Coronary artery (tissue), 2 donors: Measurements from ENCODE around the gene TMTC1.

Experiments
- DNase-seq: peaks from one replicate; pipeline ENCODE4 v3.0.0-alpha.2; 2017; ENCODE audit warnings: low spot score
- H3K27ac ChIP-seq, 2 donors: fragments of 200-600 bp; sonication (generic); one replicate each; pipeline ENCODE4 v1.5.1; 2016 to 2019
- H3K4me3 ChIP-seq: fragments of 200-600 bp; sonication (generic); 2 replicates; pipeline ENCODE4 v1.5.1; 2016; ENCODE audit warnings: mild to moderate bottlenecking, moderate library complexity
- CTCF ChIP-seq: fragments of 200-600 bp; sonication (generic); IDR thresholded peaks from one replicate; pipeline ENCODE4 v1.5.1; 2019; ENCODE audit warnings: antibody characterized with exemption

TMTC1 gene

GRCh38 chr12:29780084-29780483 is 3.7 kb downstream of the TMTC1 start:
- H3K4me3 ChIP-seq, result no peak overlapping the region
- DNase-seq, result no peak

DNA sequence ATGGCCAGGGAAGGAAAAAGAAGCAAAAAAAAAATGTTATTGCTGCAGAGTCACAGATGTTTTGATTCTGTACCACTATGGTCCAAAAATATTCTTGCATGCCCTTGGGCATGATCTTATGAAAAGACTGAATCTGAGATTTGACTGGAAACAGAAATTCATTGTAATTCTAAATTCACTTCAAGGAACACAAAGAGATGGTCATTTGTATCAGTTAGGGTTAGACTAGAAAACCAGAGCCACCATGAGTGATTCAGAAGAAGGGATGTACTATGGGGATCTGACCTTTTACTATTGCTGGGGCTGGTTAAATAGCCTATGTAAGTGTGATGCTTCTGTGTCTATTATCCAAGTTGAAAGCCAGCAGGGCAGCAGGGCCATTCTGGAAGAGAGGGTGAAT is 5.2 kb downstream of the TMTC1 start:
- no peak overlapping the region for H3K27ac ChIP-seq
- DNase-seq, result no peak
- no peak for TF ChIP-seq CTCF
- no peak overlapping the region for H3K4me3 ChIP-seq

More at GRCh38 chr12:29780084-29780483, 3.7 kb downstream of the TMTC1 start:
- no peak overlapping the region for H3K27ac ChIP-seq
- TF ChIP-seq CTCF, result no peak

- no peak overlapping the region for H3K27ac ChIP-seq
- no peak for DNase-seq
- no peak for TF ChIP-seq CTCF
- H3K4me3 ChIP-seq, result no peak overlapping the region
These were observed 10.7 kb downstream of the TMTC1 start for GRCh38 chr12:29773076-29773475.

GRCh38 chr12:29771786-29772185 is 12.0 kb downstream of the TMTC1 start:
- no peak for DNase-seq
- Histone ChIP-seq H3K27ac (no peak overlapping the region), H3K4me3 (no peak overlapping the region)
- no peak for TF ChIP-seq CTCF

- no peak for TF ChIP-seq CTCF
- no peak for DNase-seq
- Histone ChIP-seq H3K27ac (no peak overlapping the region), H3K4me3 (no peak overlapping the region)
These were observed 12.6 kb downstream of the TMTC1 start for GRCh38 chr12:29771165-29771564.

DNA sequence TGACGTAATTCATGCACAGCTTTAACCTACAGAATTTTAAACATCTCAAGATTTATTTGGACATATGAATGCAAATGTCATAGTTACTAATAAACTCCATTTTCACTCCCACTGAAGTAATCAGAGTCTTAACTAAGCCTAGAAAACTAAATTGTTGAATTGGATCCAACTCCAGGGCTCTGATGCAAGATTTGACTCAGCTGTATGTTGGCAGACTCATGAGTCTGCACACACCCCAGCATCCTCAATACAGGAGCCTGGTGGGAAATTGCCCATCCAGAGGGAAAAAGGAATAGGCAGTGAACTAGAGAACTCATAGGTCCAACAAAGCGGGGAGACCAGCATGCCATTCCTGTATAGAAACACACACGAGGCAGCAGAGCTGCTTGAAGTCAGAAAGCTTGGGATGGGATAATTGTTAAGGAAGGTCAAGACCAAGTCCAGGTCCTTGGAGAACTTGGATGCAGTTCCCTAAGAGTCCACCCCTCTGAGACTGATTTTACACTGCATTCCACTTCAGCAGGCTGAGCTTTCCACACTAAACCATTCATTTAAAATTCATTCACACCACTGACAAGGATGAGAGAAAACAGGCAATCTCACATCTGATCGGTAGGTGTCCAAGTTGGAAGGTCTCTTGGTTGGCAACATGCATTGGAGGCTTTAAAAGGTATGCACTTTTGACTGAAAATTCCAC is 14.4 kb downstream of the TMTC1 start:
- H3K27ac ChIP-seq, result peak overlapping the region in 1 of 2 donors; percentile 19
- no peak for TF ChIP-seq CTCF
- H3K4me3 ChIP-seq, result no peak overlapping the region
- no peak for DNase-seq

GRCh38 chr12:29768372-29768771 is 15.4 kb downstream of the TMTC1 start:
- no peak for DNase-seq
- Histone ChIP-seq H3K27ac (no peak overlapping the region), H3K4me3 (no peak overlapping the region)
- no peak for TF ChIP-seq CTCF
